CD14-positive monocyte (primary cell): Measurements from ENCODE around the gene DNAJB13. TPM values are rescaled to one million over a fixed set of nuclear protein-coding genes. Genes with fewer than 3 reads are reported as not detected.

ENCODE experiments used
- DNase-seq, 3 donors: peaks; one replicate each; pipeline ENCODE4 v3.0.0-alpha.2; 2011 to 2022
- H2AFZ ChIP-seq: 2 replicates; pipeline ENCODE4 v1.6.0; 2012; ENCODE audit warnings: mild to moderate bottlenecking, low read depth, low read length, inconsistent platforms; ENCODE audit not compliant: insufficient read depth, poor library complexity, severe bottlenecking
- H3K27ac ChIP-seq, 2 donors: 1 replicate in 1 of 2; 2 replicates in 1 of 2; pipeline ENCODE4 v1.5.1; 2012 to 2013; ENCODE audit warnings: low read length in 2 of 2, control low read depth in 1 of 2, inconsistent platforms in 1 of 2, low read depth in 1 of 2, mild to moderate bottlenecking in 1 of 2
- H3K27me3 ChIP-seq, 2 donors: one replicate each; pipeline versions ENCODE4 v1.6.0 to v1.6.1; 2011 to 2013; ENCODE audit warnings: low read length in 2 of 2; ENCODE audit not compliant: control insufficient read depth in 2 of 2, insufficient read depth in 2 of 2
- H3K36me3 ChIP-seq, 2 donors: replicated peaks in 1 of 2; 1 replicate in 1 of 2; 2 replicates in 1 of 2; pipeline versions ENCODE4 v1.5.1 to v1.6.1; 2012 to 2013; ENCODE audit warnings: low read length in 2 of 2, control low read depth in 1 of 2, inconsistent platforms in 1 of 2, mild to moderate bottlenecking in 1 of 2; ENCODE audit not compliant: insufficient read depth in 2 of 2, control insufficient read depth in 1 of 2
- H3K4me1 ChIP-seq, 2 donors: 1 replicate in 1 of 2; 2 replicates in 1 of 2; pipeline versions ENCODE4 v1.5.1 to v1.6.1; 2012 to 2013; ENCODE audit warnings: low read length in 2 of 2, control low read depth in 1 of 2, inconsistent platforms in 1 of 2, mild to moderate bottlenecking in 1 of 2, moderate library complexity in 1 of 2; ENCODE audit not compliant: insufficient read depth in 2 of 2, control insufficient read depth in 1 of 2
- H3K4me2 ChIP-seq: replicated peaks from 2 replicates; pipeline ENCODE3; 2012; ENCODE audit warnings: low read length, moderate library complexity, mild to moderate bottlenecking; ENCODE audit not compliant: poor library complexity, severe bottlenecking; ENCODE audit errors: extremely low read depth
- H3K4me3 ChIP-seq, 3 experiments: fragments of 200-600 bp in 1 of 3; sonication (generic) in 1 of 3; replicated peaks in 1 of 3; 1 replicate in 2 of 3; 2 replicates in 1 of 3; pipeline ENCODE4 v1.5.1; 2011 to 2013; ENCODE audit warnings: low read length in 3 of 3, mild to moderate bottlenecking in 3 of 3, control low read depth in 2 of 3, low read depth in 2 of 3, inconsistent platforms in 1 of 3, moderate library complexity in 1 of 3
- H3K79me2 ChIP-seq: 2 replicates; pipeline ENCODE4 v1.6.0; 2012; ENCODE audit warnings: mild to moderate bottlenecking, control low read depth, inconsistent platforms, low read length, moderate library complexity; ENCODE audit not compliant: insufficient read depth
- H3K9ac ChIP-seq: 2 replicates; pipeline ENCODE4 v1.6.0; 2017; ENCODE audit warnings: low read length, mild to moderate bottlenecking; ENCODE audit not compliant: insufficient read depth, poor library complexity, severe bottlenecking
- H3K9me3 ChIP-seq, 2 donors: replicated peaks in 1 of 2; 1 replicate in 1 of 2; 2 replicates in 1 of 2; pipeline versions ENCODE4 v1.5.1 to v1.6.1; 2012 to 2013; ENCODE audit warnings: low read length in 2 of 2, control low read depth in 1 of 2; ENCODE audit not compliant: control insufficient read depth in 1 of 2, insufficient read depth in 1 of 2
- H4K20me1 ChIP-seq: 2 replicates; pipeline ENCODE4 v1.6.0; 2012; ENCODE audit warnings: mild to moderate bottlenecking, low read length, control low read depth, moderate library complexity; ENCODE audit not compliant: insufficient read depth
- H3K27ac Mint-ChIP-seq, 7 donors: one replicate each; pipeline ENCODE4 v1.8.0; 2020; ENCODE audit warnings: mild to moderate bottlenecking in 7 of 7, mixed read lengths in 7 of 7, moderate library complexity in 6 of 7, inconsistent platforms in 2 of 7
- H3K27me3 Mint-ChIP-seq, 3 donors: one replicate each; pipeline ENCODE4 v1.8.0; 2021 to 2022; ENCODE audit warnings: low read depth in 3 of 3, mild to moderate bottlenecking in 3 of 3, mixed read lengths in 3 of 3, moderate library complexity in 3 of 3, inconsistent platforms in 1 of 3
- H3K36me3 Mint-ChIP-seq, 2 donors: one replicate each; pipeline ENCODE4 v1.8.0; 2020; ENCODE audit warnings: mixed read lengths in 2 of 2, inconsistent platforms in 1 of 2, mild to moderate bottlenecking in 1 of 2
- H3K4me1 Mint-ChIP-seq: one replicate; pipeline ENCODE4 v1.8.0; 2020; ENCODE audit warnings: mild to moderate bottlenecking, mixed read lengths
- H3K4me3 Mint-ChIP-seq, 2 donors: one replicate each; pipeline ENCODE4 v1.8.0; 2020; ENCODE audit warnings: mild to moderate bottlenecking in 2 of 2, mixed read lengths in 2 of 2, moderate library complexity in 1 of 2
- H3K9me3 Mint-ChIP-seq, 7 donors: one replicate each; pipeline ENCODE4 v1.8.0; 2020 to 2022; ENCODE audit warnings: mixed read lengths in 7 of 7, mild to moderate bottlenecking in 6 of 7, moderate library complexity in 6 of 7, inconsistent platforms in 2 of 7
- WGBS: methylation state at CpG from one replicate; pipeline ENCODE4 v1.1.5; 2013; ENCODE audit warnings: missing lambda C conversion rate; ENCODE audit not compliant: insufficient coverage; 5-methylcytosine and 5-hydroxymethylcytosine counted together
- intact Hi-C, 2 donors: fragments of 100-400 bp; cut with micrococcal nuclease; formaldehyde crosslinking; loops; one replicate each; pipeline versions ENCODE4 v1.15.0 to v1.15.1; 2023
- polyA plus RNA-seq, 3 donors: library from polyadenylated mRNA; depleted of rRNA in 1 of 3; unstranded in 2 of 3; stranded (reverse) in 1 of 3; fragments of 300-500 nt in 2 of 3; fragments of >200 nt in 1 of 3; fragmentation: Illumina TruSeq in 2 of 3; gene quantifications; 1 replicate in 2 of 3; 2 replicates in 1 of 3; pipeline ENCODE4 v1.2.3, GENCODE V29; 2012 to 2021
- TF ChIP-seq, protein P1 (sequence below): fragments of 200-600 bp; IDR thresholded peaks from one replicate; pipeline ENCODE4 v1.8.0; 2022; ENCODE audit warnings: antibody characterized with exemption, mild to moderate bottlenecking

DNAJB13 gene
- polyA plus RNA-seq, 3 donors = not detected

DNA sequence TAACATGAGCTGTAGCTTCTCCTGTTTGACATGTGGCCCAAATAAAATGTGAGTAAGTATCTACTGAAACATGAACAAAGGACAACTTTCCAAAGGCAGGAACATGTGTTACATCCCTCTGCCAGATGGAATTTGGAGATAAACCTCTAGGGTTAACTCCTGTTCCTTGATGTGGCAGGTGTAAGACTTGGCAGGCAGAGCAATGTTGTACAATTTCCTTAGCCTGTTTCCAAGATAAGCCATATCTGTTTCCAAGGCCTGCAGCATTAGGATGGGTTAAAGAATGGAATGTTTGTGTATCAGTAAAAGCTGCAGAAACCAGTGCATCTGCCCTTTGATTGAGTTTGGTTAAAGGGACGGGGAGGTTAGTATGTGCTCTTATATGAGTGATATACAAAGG is 8.8 kb upstream of the DNAJB13 start:
- H3K4me2 ChIP-seq = no peak overlapping the region
- H3K9ac ChIP-seq = no peak overlapping the region
- H3K9me3 ChIP-seq = peaks cover 9 to 21% of the 10 kb centered on the region in 2 donors
- TF ChIP-seq, protein P1, sequence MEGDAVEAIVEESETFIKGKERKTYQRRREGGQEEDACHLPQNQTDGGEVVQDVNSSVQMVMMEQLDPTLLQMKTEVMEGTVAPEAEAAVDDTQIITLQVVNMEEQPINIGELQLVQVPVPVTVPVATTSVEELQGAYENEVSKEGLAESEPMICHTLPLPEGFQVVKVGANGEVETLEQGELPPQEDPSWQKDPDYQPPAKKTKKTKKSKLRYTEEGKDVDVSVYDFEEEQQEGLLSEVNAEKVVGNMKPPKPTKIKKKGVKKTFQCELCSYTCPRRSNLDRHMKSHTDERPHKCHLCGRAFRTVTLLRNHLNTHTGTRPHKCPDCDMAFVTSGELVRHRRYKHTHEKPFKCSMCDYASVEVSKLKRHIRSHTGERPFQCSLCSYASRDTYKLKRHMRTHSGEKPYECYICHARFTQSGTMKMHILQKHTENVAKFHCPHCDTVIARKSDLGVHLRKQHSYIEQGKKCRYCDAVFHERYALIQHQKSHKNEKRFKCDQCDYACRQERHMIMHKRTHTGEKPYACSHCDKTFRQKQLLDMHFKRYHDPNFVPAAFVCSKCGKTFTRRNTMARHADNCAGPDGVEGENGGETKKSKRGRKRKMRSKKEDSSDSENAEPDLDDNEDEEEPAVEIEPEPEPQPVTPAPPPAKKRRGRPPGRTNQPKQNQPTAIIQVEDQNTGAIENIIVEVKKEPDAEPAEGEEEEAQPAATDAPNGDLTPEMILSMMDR = no peak
- no peaks in the 10 kb centered on the region for H3K36me3 ChIP-seq
- WGBS = no CpG with 5 or more reads among the region's 1 CpG
- H3K27me3 ChIP-seq = no peaks in the 10 kb centered on the region
- Mint-ChIP-seq H3K27me3 (peaks cover 0 to 1% (median 0%) of the 10 kb centered on the region in 3 donors), H3K9me3 (peaks cover 17 to 44% (median 30%) of the 10 kb centered on the region in 7 donors), H3K27ac (peak overlapping the region in 1 of 7 donors; percentile 28), H3K36me3 (peaks cover 0 to 9% of the 10 kb centered on the region in 2 donors), H3K4me3 (no peak overlapping the region), H3K4me1 (peaks cover 12% of the 10 kb centered on the region)
- H3K27ac ChIP-seq = no peak overlapping the region
- intact Hi-C loops = no loop called here
- peaks cover 6 to 7% of the 10 kb centered on the region in 2 donors for H3K4me1 ChIP-seq
- H2AFZ ChIP-seq = no peak overlapping the region
- H4K20me1 ChIP-seq = no peaks in the 10 kb centered on the region
- H3K4me3 ChIP-seq = no peak overlapping the region
- no peak for DNase-seq
- H3K79me2 ChIP-seq = no peaks in the 10 kb centered on the region

DNA sequence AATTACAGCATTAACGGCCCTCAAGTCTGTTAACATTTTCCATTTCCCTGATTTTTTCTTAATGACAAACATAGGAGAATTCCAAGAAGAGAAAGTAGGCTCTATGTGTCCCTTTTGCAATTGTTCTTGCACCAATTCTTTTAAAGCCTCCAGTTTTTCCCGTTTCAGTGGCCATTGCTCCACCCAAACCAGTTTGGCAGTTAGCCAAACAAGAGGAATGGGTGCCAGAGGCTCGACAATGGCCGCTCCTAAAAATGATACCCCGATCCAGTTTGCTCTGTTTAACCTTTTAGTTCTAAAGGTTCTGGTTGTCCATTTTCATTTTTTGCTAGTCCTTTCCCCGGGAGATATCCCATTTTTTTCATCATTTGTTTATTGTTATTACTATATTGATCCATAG is 6.7 kb upstream of the DNAJB13 start:
- Histone ChIP-seq H3K27me3 (no peaks in the 10 kb centered on the region), H3K27ac (no peak overlapping the region), H3K9ac (no peak overlapping the region), H3K4me3 (no peak overlapping the region), H3K79me2 (no peaks in the 10 kb centered on the region), H2AFZ (no peak overlapping the region), H3K4me2 (no peak overlapping the region), H3K36me3 (no peaks in the 10 kb centered on the region), H4K20me1 (no peaks in the 10 kb centered on the region), H3K9me3 (peaks cover 9% of the 10 kb centered on the region in 2 donors), H3K4me1 (peaks cover 6 to 7% of the 10 kb centered on the region in 2 donors)
- WGBS = no CpG with 5 or more reads among the region's 6 CpGs
- Mint-ChIP-seq H3K4me1 (peaks cover 12% of the 10 kb centered on the region), H3K4me3 (no peak overlapping the region), H3K27ac (no peak overlapping the region), H3K9me3 (peaks cover 7 to 29% (median 12%) of the 10 kb centered on the region in 7 donors), H3K27me3 (peaks cover 0 to 1% (median 0%) of the 10 kb centered on the region in 3 donors), H3K36me3 (peaks cover 0 to 7% of the 10 kb centered on the region in 2 donors)
- TF ChIP-seq, protein P1 = no peak
- no peak for DNase-seq
- intact Hi-C loops = no loop called here
